Vein endothelial cell (primary cell): Measurements from ENCODE around the gene CXCL14. TPM values are rescaled to one million over a fixed set of nuclear protein-coding genes. Genes with fewer than 3 reads are reported as not detected.

ENCODE experiments used
- total RNA-seq: library from RNA; depleted of rRNA; stranded (reverse); fragments of >200 nt; gene quantifications from 2 replicates; pipeline ENCODE4 v1.2.3, GENCODE V29; 2012

Gene CXCL14
- not detected in 2 replicates for total RNA-seq

GRCh38 chr5:135578685-135579341, at the start of gene CXCL14:
Gene CXCL14 (minus strand): TSS chr5:135578991. CDS start chr5:135578778, 213 bp downstream.

GRCh38 chr5:135535820-135536801, 42.7 kb downstream of the CXCL14 start, which contains the start of gene NEUROG1:
Gene NEUROG1 (minus strand): TSS chr5:135535964. CDS start chr5:135535690, 274 bp downstream.

Other genes with a start within 250 kb of the CXCL14 start
- 169 and 184 TPM in 2 replicates for gene MACROH2A1, start 179.8 kb downstream of the CXCL14 start, total RNA-seq
- not detected in 2 replicates for gene DCANP1, start 131.6 kb downstream of the CXCL14 start, total RNA-seq
- gene TIFAB, start 126.6 kb downstream of the CXCL14 start, total RNA-seq: not detected in 2 replicates
- gene NEUROG1, start 43.0 kb downstream of the CXCL14 start, total RNA-seq: not detected in 2 replicates